LHCN-M2 (cell line): ENCODE results near the gene G2E3. TPM values are rescaled to one million over a fixed set of nuclear protein-coding genes. Genes with fewer than 3 reads are reported as not detected.
A peak's percentile ranks its signal among the peaks of the same experiment; 100 is the strongest.
"Not testable (repeated sequence)": the region's sequence is repeated elsewhere in the genome, so short reads cannot be mapped to it uniquely, and the experiment has no call there.

Experiments used
- DNase-seq: peaks from one replicate; pipeline ENCODE4 v3.0.0-alpha.2; 2012; ENCODE audit warnings: low read depth
- total RNA-seq: library from RNA; depleted of rRNA; stranded (reverse); fragments of >200 nt; gene quantifications from 2 replicates; pipeline ENCODE4 v1.2.3, GENCODE V29; 2014

G2E3 gene
- total RNA-seq, 1 experiment from 2014 or later = 29.0 TPM

GRCh38 chr14:30560581-30560980 is 1.6 kb downstream of the G2E3 start:
- DNase-seq = no peak

DNA sequence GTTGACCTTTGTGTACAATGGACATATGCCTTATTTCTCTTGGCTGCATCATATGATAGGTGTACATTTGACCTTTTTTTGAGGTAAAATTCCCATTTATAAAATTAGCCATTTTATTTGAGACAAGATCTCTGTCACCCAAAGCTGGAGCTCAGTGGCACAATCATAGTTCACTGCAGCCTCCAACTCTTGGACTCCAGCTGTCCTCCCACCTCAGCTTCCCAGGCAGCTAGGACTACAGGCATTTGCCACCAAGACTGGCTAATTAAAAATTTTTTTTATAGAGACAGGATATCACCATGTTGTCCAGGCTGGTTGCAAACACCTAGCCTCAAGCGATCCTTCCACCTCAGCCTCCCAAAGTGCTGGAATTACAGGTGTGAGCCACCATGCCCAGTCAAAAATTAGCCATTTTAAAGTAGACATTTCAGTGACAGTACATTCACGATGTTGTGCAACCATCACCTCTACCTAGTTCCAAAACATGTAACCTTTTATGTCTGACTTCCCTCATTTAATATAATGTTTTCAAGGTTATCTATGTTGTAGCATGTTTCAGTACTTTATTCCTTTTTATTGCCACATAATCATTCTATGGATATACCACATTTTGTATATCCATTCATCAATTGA is 5.4 kb downstream of the G2E3 start:
- DNase-seq = no peak

DNA sequence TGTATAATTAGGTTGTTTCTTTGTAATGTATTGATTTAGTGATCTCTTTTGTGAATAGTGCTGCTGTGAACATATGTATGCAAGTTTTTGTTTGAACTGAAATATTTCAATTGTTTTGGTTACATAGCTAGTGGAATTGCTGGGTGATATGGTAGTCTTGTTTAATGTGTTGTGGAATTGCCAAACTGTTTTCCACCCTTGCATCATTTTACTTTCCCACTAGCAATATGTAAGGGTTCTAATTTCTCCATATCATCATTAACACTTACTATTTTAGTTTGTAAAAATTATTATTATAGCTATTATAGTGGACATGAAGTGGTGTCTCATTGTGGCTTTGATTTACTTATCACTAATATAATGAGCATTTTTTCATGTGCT is 5.9 kb downstream of the G2E3 start:
- no peak for DNase-seq

DNA sequence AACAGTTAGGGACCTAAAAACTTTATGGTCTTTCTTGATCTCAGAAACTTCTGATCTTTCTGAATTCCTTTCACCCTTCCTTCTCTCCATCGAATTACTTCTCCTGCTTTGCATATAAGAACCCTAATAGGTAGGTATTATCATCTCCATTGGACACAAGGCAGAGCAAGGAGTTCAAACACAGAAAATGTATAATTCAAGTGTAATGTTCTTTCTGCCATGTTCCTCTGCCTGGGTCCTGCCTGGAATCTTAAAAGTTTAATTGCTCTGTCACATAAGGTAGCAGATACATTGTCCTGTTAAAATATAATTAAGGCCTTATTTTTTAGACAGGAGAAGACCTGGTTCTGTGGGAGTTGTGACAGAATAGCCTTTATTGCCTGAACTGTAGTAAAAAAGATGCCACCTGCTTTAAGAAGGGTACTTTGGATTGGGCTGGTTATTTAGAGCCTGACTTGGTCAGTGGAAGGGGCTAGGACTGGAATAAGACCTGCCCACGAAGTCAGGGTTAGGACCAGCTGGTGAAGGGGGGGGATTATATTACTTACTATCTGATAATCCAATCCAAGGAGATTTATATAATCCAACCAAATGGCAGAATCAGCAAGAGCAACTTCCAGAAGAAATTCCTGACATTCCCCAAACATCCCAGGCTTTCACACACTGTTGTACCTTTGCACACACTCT is 10.4 kb downstream of the G2E3 start:
- no peak for DNase-seq

DNA sequence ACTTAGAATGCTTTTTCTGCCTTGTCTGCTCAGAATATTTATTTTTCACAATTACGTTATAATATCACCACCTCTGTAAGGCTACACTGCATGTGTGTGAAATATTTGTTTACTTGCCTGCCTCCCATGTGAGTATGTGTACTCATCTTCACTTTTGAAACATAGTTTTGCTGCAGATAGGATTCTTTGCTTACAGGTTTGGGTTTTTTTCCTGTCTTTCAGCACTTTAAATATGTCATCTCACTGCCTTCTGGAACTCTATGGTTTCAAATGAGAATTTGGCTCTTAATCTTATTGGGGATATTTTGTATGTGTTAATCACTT is 10.9 kb downstream of the G2E3 start:
- DNase-seq = no peak

GRCh38 chr14:30572237-30572636 is 13.3 kb downstream of the G2E3 start:
- no peak for DNase-seq

- DNase-seq = no peak
Observed at GRCh38 chr14:30572771-30573170, 13.8 kb downstream of the G2E3 start.

DNA sequence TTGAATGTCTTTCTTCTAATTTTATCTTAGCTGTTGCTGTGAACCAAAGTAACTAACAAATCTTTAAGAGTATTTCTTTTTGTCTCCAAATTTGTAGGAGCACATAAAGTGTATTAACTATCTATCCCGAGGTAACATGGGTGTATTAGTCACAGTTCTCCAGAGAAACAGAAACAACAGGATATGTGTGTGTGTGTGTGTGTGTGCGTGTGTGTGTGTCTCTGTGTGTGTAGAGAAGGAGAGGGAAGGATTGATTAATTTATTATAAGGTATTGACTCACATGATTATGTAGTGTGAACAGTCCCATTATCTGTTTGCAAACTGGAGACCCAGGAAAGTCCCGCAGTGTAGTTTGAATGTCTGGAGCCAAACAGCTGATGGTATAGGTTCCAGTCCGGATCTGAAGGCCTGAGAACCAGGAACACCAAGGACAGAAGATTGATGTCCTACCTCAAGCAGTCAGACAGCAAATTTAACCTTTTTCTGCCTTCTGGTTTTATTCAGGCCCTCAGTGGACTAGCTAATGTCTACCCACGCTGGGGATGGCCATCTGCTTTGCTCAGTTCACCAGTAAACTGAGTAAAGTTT is 14.4 kb downstream of the G2E3 start:
- peak; percentile 78 for DNase-seq

DNA sequence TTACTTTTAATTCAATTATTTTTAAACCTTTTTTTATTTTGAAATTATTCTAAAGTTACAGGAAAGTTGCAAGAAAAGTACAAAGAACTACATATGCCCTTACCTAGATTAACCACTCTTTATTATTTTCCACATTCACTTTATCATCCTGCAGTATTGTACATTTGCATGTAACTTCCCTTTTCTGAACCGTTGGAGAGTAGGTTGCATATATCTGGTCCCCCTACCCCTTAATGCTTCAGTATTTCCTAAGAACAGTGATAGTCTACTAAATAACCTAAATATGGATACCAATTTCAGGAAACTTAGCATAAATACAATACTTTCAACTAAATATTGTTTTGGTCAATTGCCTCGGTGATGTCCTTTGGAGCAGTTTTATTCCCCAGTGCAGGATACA is 15.0 kb downstream of the G2E3 start:
- no peak for DNase-seq

- not testable (repeated sequence) for DNase-seq
Observed at GRCh38 chr14:30574777-30575176, 15.8 kb downstream of the G2E3 start.

- not testable (repeated sequence) for DNase-seq
Observed at GRCh38 chr14:30576333-30576732, 17.4 kb downstream of the G2E3 start.

DNA sequence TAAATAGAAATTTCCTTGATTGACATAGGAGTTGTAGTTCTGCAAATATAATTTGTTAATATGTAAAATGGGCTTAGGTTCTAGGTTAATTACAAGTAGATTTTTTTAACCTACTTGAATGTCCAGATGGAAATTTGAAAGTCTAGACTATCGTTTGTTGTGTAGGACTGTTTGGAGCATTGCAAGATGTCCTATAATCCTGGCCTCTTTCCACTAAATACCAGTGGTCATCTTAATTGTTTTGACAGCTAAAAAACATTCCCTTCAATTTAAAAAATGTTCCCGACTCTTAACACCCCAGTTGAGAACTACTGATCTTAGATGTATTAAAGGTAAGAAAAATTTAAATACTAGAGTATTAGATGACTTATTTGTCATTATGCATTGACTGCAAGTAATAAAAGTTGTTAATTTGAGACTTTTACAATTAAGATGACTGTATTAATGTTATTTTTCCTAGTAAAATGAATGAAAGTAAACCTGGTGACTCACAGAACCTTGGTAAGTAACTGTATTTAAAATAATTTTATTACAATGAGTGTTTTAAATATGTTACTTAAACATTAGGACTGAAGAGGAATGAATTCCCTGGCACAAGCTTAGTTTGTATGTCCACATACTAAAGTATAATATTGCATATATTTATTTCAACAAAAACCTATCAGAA is 21.8 kb downstream of the G2E3 start:
- no peak for DNase-seq

- DNase-seq = no peak
Observed at GRCh38 chr14:30581283-30581625, 22.3 kb downstream of the G2E3 start.

DNA sequence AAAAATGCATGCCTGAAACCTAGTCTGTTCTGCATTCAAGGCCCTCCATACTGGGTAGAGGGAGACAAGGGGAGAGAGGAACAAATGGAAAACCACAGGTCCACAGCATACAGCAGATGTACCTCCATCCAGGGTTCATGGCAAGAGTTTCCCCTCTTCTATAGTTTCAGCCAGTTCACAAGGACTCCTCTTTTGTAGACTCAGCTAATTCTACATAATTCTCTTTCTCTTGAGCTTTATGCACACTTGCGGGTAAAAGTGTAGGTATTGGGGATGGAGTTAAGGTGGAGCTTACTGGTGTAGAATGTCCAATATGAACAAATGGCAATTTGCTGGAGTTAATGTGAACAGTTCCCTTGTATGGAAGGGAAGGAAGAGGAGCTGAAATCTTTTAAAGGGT is 23.4 kb downstream of the G2E3 start:
- no peak for DNase-seq

DNA sequence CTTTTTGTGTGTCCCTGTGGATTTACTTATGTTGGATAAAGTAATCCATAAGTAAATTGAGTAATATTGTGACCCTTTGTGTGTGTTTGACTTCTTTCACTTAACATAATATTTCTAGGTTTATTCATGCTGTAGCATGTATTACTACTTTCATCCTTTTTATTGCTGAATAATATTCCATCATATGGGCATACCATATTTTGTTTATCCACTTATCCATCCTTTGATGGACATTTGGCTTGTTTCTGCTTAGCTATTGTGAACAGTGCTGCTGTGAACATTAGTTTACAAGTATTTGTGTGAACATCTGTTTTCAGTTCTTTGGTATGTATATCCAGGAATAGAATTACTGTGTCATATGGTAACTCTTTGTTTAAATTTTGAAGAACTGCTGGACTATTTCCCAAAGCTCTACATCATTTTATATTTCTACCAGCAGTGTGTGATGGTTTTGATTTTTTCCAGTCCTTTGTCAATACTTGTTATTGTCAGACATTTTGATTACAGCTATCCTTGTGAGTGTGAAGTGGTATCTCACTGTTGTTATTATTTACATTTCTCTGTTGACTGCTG is 25.2 kb downstream of the G2E3 start:
- no peak for DNase-seq

DNA sequence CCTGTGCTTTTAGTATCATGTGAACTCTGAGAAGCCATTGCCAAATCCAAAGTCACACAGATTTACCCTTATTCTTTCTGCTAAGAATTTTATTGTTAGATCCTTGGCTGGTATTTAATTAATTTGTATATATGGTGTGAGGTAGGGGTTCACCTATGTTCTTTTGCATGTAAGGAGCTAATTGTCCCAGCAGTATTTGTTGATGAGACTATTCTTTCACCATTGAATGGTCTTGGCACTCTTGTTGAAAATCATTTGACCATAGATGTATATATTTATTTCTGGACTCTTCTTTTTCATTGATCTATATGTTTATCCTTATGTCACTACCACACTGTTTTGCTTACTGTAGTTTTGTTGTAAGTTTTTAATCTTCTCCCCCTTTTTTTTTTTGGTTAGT is 26.2 kb downstream of the G2E3 start:
- no peak for DNase-seq

DNA sequence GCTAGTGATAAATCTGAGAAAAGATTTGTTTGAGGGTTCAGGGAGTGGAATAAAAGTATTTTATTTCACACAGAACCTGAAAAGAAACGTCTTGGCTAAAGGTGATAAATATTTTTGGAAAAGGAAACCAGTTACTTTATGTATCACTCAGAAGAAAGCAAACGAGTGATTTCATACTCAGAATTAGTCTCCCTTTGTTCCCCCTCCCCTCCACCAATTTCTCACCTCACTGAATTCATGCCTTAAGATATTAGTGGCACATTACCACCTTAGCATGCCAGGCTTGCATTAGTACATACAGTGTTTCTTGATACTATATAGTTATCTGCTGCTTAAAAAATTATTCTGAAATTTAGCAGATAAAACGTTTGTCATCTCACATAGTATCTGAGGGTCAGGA is 28.2 kb downstream of the G2E3 start:
- no peak for DNase-seq

DNA sequence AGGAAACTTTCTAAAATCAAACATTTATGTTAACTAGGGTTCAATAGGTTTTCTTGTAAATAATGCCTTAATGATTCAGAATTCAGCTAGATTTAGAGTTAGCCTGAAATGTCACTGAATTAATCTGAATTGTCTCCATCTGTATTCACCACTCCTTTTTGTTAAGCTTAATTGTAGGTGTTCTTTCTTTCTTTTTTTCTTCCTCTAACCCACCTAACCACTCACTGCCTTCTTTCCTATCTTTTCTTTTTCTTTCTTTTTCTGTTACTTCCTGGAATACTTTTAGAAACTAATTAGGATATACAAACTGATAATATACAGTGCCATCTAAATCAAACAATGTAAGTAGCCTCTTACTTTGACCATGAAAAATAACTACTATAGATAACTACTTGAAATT is 29.9 kb downstream of the G2E3 start:
- DNase-seq = no peak

- no peak for DNase-seq
Observed at GRCh38 chr14:30596935-30597334, 38.0 kb downstream of the G2E3 start.

DNA sequence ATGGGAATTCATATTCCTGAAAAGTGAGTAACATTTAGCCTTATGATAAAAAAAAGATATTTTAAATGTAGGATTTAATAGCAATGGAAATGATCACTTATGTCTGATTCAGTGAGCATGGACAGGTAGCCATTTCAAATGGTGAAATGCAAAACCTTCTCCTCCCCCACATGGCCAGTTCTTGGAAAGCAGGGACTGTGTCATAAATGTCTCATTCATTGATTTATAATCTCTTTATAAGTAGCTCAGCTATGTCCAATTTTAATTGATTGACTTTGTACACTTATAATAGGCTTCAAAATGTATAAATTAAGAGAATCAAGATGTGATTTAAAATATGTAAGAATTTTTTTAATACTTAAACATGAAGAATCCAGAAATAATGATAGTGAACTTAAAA is 38.5 kb downstream of the G2E3 start:
- no peak for DNase-seq

GRCh38 chr14:30600922-30601918 is 42.3 kb downstream of the G2E3 start:
- DNase-seq = no peak
